ENCODE results near the gene DPEP3. TPM values are rescaled to one million over a fixed set of nuclear protein-coding genes. Genes with fewer than 3 reads are reported as not detected.

Gene DPEP3
- polyA plus RNA-seq, 3 donors = 0.20 to 1.8 (median 0.25) TPM

GRCh38 chr16:68022728-68023537 is 42.6 kb upstream of the DPEP3 start, which contains the start of the genes DDX28 and DUS2:
Gene DDX28, minus strand, starts transcription at chr16:68023232. Its CDS starts 30 bp downstream, at chr16:68023202.
Gene DUS2, plus strand, starts transcription at chr16:68023284. Its CDS starts 14,740 bp downstream, at chr16:68038024.
- no peak for TF ChIP-seq CTCF (IDR thresholded peaks at IDR 0.05)
- WGBS (ENCODE audit: insufficient coverage) = under 1% methylated on average over 84 of the region's 84 CpGs
- peaks cover 45% of the 10 kb centered on the region for H3K79me2 ChIP-seq (ENCODE audit: insufficient read depth, low read length)

GRCh38 chr16:68022278-68022727 is 42.0 kb upstream of the DPEP3 start:
- H3K27me3 ChIP-seq (ENCODE audit: control insufficient read depth in 2 of 2, insufficient read depth in 2 of 2, low read length in 2 of 2) = no peaks in the 10 kb centered on the region
- Mint-ChIP-seq H3K36me3 (peaks cover 23 to 34% of the 10 kb centered on the region in 2 donors), H3K4me3 (peak overlapping the region; percentile 94 to 100), H3K4me1 (peaks cover 25% of the 10 kb centered on the region), H3K9me3 (no peaks in the 10 kb centered on the region), H3K27ac (peak overlapping the region; percentile 92 to 99 (median 96)), H3K27me3 (ENCODE audit: low read depth in 3 of 3) (peaks cover 0 to 2% (median 0%) of the 10 kb centered on the region in 3 donors)
- no peaks in the 10 kb centered on the region for H3K9me3 ChIP-seq (replicated peaks in 1 of 2; ENCODE audit: control insufficient read depth in 1 of 2, insufficient read depth in 1 of 2, low read length in 2 of 2)
- no peaks in the 10 kb centered on the region for H4K20me1 ChIP-seq (ENCODE audit: insufficient read depth, low read length)
- H3K9ac ChIP-seq (ENCODE audit: insufficient read depth, low read length, poor library complexity, severe bottlenecking) = peak overlapping the region; percentile 97
- peak overlapping the region; percentile 80 to 95 for H3K27ac ChIP-seq (ENCODE audit: low read depth in 1 of 2, low read length in 2 of 2)
- H2AFZ ChIP-seq (ENCODE audit: insufficient read depth, low read depth, low read length, poor library complexity, severe bottlenecking) = peak overlapping the region; percentile 85
- WGBS (ENCODE audit: insufficient coverage) = 12% methylated on average over 19 of the region's 19 CpGs
- peak overlapping the region; percentile 98 for H3K4me2 ChIP-seq (replicated peaks; ENCODE audit: extremely low read depth, low read length, poor library complexity, severe bottlenecking)
- H3K79me2 ChIP-seq (ENCODE audit: insufficient read depth, low read length) = peaks cover 45% of the 10 kb centered on the region
- peaks cover 10 to 31% of the 10 kb centered on the region in 2 donors for H3K36me3 ChIP-seq (replicated peaks in 1 of 2; ENCODE audit: control insufficient read depth in 1 of 2, insufficient read depth in 2 of 2, low read length in 2 of 2)
- no peak for TF ChIP-seq CTCF (IDR thresholded peaks at IDR 0.05)
- peaks cover 25 to 30% of the 10 kb centered on the region in 2 donors for H3K4me1 ChIP-seq (ENCODE audit: control insufficient read depth in 1 of 2, insufficient read depth in 2 of 2, low read length in 2 of 2)
- DNase-seq = no peak
- H3K4me3 ChIP-seq (replicated peaks in 1 of 3; ENCODE audit: low read depth in 2 of 3, low read length in 3 of 3) = peak overlapping the region; percentile 83 to 96 (median 83)
- intact Hi-C loops (cut with micrococcal nuclease) = loop anchor here in 1 of 2 donors (2.0 kb wide), 1 partner anchor 16 kb away; no protein-coding TSS in a partner anchor

More at GRCh38 chr16:68022728-68023537, 42.6 kb upstream of the DPEP3 start, which contains the start of the genes DDX28 and DUS2:
- Mint-ChIP-seq H3K4me3 (peak within 1 kb of the TSS; percentile 94 to 100), H3K9me3 (no peaks in the 10 kb centered on the region), H3K27ac (peak within 1 kb of the TSS; percentile 92 to 99 (median 96)), H3K4me1 (peaks cover 25% of the 10 kb centered on the region), H3K36me3 (peaks cover 29 to 40% of the 10 kb centered on the region in 2 donors), H3K27me3 (ENCODE audit: low read depth in 3 of 3) (peaks cover 0 to 2% (median 0%) of the 10 kb centered on the region in 3 donors)
- Histone ChIP-seq H3K4me2 (replicated peaks; ENCODE audit: extremely low read depth, low read length, poor library complexity, severe bottlenecking) (peak within 1 kb of the TSS; percentile 98), H4K20me1 (ENCODE audit: insufficient read depth, low read length) (no peaks in the 10 kb centered on the region), H3K4me1 (ENCODE audit: control insufficient read depth in 1 of 2, insufficient read depth in 2 of 2, low read length in 2 of 2) (peaks cover 25 to 30% of the 10 kb centered on the region in 2 donors), H3K27ac (ENCODE audit: low read depth in 1 of 2, low read length in 2 of 2) (peak within 1 kb of the TSS; percentile 80 to 95), H3K9ac (ENCODE audit: insufficient read depth, low read length, poor library complexity, severe bottlenecking) (peak within 1 kb of the TSS; percentile 97), H2AFZ (ENCODE audit: insufficient read depth, low read depth, low read length, poor library complexity, severe bottlenecking) (peak within 1 kb of the TSS; percentile 85), H3K4me3 (replicated peaks in 1 of 3; ENCODE audit: low read depth in 2 of 3, low read length in 3 of 3) (peak within 1 kb of the TSS; percentile 83 to 96 (median 83)), H3K9me3 (replicated peaks in 1 of 2; ENCODE audit: control insufficient read depth in 1 of 2, insufficient read depth in 1 of 2, low read length in 2 of 2) (no peaks in the 10 kb centered on the region), H3K27me3 (ENCODE audit: control insufficient read depth in 2 of 2, insufficient read depth in 2 of 2, low read length in 2 of 2) (no peaks in the 10 kb centered on the region), H3K36me3 (replicated peaks in 1 of 2; ENCODE audit: control insufficient read depth in 1 of 2, insufficient read depth in 2 of 2, low read length in 2 of 2) (peaks cover 13 to 38% of the 10 kb centered on the region in 2 donors)
- DNase-seq = peak; percentile 92 to 96 (median 95)
- intact Hi-C loops (cut with micrococcal nuclease) = loop anchor here in 1 of 2 donors (1.0 to 2.0 kb wide), 3 partner anchors 16 to 30 kb away; no protein-coding TSS in a partner anchor

All from CD14-positive monocyte (primary cell).